ENCODE data around the gene HOXA3.

DNA sequence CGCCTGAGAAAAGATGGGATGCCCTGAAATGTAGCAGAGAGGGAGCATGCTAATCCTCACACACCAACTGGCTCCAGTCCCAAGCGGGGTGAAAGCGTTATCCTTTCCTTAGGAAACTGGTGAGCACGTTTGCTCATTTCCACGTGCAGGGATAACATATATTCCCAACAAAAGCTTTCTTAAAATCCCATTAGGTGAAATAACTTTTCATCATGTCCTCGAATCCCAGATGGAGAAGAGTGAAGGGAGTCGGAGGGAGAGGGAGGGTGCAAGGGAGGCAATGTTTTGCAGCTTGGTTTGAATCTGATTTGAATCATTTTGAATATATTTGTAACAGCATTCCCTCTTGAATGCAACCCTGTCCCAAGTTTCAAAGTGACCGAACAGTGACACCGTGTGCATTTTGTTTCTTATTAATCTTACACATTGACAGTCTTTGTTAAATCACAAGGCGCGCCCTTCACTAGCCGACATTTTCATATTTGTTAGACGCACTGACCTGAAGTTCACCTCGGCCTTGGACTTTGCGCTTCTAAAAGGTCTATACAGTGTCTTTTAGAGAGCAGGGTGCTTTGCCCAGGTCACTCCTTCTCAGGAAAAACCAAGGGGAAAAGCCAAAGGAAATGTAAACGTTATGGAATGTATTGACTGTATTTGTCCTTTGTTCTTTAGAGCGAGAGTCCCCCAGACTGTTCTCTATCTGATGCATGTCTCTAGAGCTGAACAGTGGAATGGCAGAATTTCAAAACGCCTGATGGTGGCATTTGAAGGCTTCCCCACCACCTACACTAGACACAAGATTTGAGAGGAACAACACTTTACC lies 18.8 kb downstream of the HOXA3 start:
- TF ChIP-seq, protein P1, sequence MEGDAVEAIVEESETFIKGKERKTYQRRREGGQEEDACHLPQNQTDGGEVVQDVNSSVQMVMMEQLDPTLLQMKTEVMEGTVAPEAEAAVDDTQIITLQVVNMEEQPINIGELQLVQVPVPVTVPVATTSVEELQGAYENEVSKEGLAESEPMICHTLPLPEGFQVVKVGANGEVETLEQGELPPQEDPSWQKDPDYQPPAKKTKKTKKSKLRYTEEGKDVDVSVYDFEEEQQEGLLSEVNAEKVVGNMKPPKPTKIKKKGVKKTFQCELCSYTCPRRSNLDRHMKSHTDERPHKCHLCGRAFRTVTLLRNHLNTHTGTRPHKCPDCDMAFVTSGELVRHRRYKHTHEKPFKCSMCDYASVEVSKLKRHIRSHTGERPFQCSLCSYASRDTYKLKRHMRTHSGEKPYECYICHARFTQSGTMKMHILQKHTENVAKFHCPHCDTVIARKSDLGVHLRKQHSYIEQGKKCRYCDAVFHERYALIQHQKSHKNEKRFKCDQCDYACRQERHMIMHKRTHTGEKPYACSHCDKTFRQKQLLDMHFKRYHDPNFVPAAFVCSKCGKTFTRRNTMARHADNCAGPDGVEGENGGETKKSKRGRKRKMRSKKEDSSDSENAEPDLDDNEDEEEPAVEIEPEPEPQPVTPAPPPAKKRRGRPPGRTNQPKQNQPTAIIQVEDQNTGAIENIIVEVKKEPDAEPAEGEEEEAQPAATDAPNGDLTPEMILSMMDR (IDR thresholded peaks at IDR 0.05), result no peak
- TF ChIP-seq POLR2A (IDR thresholded peaks at IDR 0.05), result no peak

Measured in esophagus squamous epithelium (tissue), 4 donors.